HG03280 (cell line): ENCODE results near the gene CASKIN2.
"Not testable (repeated sequence)": the region's sequence is repeated elsewhere in the genome, so short reads cannot be mapped to it uniquely, and the experiment has no call there.

Experiments
- ATAC-seq: cut with Tn5 transposase; IDR thresholded peaks from one replicate; pipeline ENCODE4 v1.9.1; 2021; ENCODE audit warnings: mild to moderate bottlenecking, moderate library complexity; ENCODE audit not compliant: unreplicated experiment

CASKIN2 gene

GRCh38 chr17:75475851-75476250, 39.5 kb downstream of the CASKIN2 start:
- no peak for ATAC-seq

DNA sequence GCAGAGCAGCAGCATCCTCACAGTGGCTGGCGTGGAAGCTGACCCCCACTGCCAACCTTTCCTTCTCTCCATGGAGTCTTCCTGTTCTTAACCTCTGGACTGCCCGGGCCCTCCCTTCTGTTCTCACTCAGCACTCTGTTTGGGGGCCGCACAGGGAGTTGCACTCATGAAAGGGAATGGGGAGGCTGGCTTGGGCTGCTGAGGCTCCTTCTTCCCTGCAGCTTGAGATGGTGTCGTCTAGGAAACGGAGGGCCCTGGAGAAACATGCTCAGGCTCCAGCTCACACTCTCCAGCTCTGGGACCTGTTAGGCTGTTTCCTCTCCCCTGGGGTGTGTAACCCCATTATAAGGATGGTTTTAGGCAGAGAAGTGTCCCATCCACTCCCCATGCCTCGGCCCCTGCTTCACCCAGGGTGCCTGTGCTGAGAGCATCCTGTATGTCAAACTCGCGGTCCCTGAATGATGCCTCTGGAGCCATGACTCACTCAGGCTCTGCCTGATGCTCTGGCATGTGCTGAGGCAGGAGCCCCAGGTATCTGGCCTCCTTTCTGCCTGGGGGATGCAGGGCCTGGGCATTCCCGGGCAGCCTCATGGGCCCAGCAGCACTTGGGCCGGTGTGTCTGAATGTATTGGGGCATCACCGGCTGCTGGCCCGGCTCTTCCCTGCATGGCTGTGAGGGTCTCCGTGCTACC, 40.0 kb downstream of the CASKIN2 start:
- no peak for ATAC-seq

- no peak for ATAC-seq
Measured at GRCh38 chr17:75474736-75475135, 40.6 kb downstream of the CASKIN2 start.

GRCh38 chr17:75473246-75473645, 42.1 kb downstream of the CASKIN2 start:
- no peak for ATAC-seq

- ATAC-seq = no peak
Measured at GRCh38 chr17:75472119-75472518, 43.2 kb downstream of the CASKIN2 start.

- no peak for ATAC-seq
Measured at GRCh38 chr17:75471207-75471606, 44.1 kb downstream of the CASKIN2 start.

- ATAC-seq = no peak
Measured at GRCh38 chr17:75468779-75469373, 46.5 kb downstream of the CASKIN2 start.

GRCh38 chr17:75468291-75468754, 47.0 kb downstream of the CASKIN2 start:
- no peak for ATAC-seq

DNA sequence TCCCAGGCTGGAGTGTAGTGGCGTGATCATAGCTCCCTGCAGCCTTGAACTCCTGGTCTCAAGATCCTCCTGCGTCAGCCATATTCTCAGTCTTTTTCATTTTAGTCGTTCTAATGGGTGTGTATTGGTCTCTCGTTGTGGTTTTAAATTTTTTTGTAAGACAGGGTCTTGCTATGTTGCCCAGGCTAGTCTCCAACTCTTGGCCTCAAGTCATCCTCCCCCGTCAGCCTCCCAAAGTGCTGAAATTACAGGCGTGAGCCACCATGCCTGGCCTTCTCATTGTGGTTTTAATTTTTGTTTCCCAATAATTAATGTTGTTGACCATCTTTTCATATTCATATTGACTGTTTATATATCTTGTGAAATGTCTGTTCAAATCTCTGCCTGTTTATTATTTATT, 50.3 kb downstream of the CASKIN2 start:
- ATAC-seq = no peak

DNA sequence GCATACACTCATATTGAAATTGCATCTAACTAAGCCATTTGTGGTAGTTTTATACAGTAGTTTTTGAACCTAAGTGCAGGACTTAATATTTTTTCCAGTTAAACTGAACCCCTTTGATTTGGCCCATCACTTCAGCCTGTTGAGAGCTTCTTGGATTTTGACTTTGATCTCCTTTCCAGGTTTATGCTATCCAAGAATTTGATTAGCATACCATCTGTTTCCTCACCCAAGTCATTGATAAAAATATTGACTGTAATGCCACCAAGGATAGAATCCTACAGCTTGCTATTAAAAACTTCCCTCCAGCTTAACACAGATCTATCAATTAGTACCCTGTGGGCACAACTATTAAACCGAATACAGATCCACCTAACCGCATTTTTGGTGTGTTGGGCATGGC, 51.7 kb downstream of the CASKIN2 start:
- no peak for ATAC-seq

DNA sequence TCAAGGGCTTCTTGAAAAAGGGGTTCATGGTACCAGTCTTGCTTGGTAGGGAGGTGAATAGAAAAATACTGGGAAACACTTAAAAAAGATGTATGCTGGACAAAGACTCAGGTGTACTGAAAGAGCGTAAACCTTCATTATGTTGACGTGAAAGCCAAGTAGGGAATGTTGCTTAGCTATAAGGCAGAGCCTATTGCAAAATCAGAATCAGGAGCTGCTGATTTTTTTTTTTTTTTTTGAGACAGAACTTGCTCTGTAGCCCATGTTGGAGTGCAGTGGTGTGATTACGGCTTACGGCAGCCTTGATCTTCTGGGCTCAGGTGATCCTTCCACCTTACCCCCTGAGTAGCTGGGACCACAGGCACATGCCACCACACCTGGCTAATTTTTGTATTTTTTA, 55.0 kb downstream of the CASKIN2 start:
- ATAC-seq = no peak

DNA sequence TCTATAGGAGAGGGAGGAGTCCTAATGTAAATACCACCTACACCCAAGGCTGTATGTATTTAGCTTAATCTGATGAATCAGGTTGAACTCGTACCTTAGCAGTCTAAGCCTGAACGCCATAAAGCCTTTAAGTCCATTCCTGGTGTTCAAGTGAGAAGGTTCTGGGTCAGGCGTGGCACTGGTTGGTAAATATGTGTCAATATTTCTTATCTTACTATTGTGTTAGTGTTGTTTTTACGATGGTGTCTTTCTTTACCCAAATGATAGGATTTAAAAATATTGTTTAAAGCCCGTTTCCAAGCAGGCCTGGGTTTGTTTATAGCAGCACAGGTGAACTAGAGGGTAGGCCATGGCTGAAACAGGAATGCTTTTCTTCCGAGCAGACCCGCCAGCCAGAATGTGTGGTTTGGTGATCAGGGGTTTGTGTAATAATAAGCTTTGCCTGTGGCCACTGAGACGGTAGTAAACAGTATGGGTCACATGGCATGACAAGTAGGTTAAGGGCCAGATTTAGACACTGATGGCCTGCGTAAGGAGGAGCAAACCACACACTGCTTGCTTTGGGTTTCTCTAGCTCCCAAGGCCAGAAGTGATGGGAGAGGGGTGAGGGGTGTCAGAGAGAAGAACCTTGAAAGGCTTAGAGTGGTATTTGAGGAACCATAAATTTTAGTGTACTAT, 55.6 kb downstream of the CASKIN2 start:
- no peak for ATAC-seq

GRCh38 chr17:75459246-75459589, 56.1 kb downstream of the CASKIN2 start:
- no peak for ATAC-seq

GRCh38 chr17:75457047-75457654, 58.2 kb downstream of the CASKIN2 start:
- no peak for ATAC-seq

DNA sequence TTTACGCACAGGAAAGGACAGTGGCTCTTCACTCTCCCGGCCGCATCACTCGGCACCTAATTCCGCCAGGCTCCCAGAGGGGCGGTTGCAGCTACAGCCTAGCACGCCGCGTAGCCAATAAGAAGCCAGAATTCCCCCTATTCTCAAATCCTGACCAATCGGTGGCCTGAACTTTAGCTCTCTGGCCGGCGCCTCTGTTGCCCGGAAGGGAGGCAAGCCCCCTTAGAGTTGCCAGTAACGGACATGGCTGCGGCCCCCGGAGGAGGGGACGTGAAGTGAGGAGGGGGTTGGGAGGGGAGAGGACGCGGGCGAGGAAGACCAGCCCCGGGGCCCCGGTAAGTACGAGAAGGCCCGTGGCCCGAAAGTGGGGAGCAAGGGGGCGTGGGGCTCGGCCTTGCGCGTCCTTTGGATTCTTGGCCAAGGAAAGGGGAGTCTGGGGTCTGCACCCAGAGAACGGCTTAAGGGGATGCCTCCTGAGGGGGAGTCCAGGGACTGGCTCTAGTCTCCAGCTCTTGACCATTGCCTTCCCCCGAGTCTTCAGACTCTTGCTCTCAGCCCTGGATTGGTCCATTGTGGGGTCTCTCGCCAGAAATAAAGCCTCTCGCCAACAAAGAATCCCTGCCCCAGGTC, 58.8 kb downstream of the CASKIN2 start, which contains the start of gene TMEM94:
Gene TMEM94, plus strand, starts transcription at position 219 of the 630 bp plus-strand sequence. CDS start 15,271 bp downstream, outside the sequence.
- ATAC-seq = peak; percentile 97

DNA sequence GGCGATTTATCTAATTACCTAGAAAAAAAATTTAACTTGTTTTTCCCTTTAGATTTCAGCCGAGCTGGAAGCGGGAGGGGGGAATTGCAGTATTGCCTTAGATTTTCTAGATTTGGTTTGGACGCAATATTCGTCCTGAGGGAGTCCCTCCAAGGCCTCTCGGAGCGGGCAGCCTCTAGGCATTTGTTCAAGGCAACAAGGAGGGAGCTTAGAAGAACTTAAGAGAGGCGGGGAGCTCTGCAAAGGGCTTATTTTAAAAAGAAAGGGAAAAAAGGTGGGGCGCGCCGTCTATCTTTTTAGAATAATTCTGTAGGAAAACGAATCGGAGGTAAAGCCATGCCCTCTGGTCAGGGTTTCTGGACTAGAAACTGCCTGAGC, 59.3 kb downstream of the CASKIN2 start:
- ATAC-seq = peak; percentile 6

- not testable (repeated sequence) for ATAC-seq
Measured at GRCh38 chr17:75454672-75455071, 60.7 kb downstream of the CASKIN2 start.

DNA sequence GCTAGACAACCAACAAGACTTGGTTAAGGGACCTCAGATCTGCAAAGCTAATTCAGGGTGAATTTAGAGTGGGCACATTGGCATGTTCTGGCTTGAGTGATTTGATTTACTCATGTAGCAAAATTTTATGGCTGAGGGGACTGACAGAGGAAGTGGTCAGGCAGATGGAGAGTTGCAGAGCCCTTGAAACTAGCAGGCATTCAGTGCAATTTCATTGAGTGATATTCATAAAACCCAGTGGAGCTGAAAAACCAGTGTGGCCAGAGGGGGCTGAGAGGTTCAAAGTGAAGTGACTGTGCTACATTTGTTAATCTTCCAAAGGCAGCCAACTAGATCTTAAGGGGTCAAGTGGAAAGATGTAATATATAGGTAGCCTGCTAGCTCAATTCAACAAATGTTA, 61.1 kb downstream of the CASKIN2 start:
- no peak for ATAC-seq

GRCh38 chr17:75450270-75450669, 65.1 kb downstream of the CASKIN2 start:
- no peak for ATAC-seq
